Neural crest cell (in vitro differentiated cells): ENCODE results near the gene CFAP100. TPM values are rescaled to one million over a fixed set of nuclear protein-coding genes. Genes with fewer than 3 reads are reported as not detected.

Source experiments
- DNase-seq: peaks from one replicate; pipeline ENCODE4 v3.0.0; 2021; ENCODE audit warnings: low read depth, mixed read lengths, low spot score
- H3K27ac Mint-ChIP-seq: one replicate; pipeline ENCODE4 v1.8.0; 2021; ENCODE audit warnings: mild to moderate bottlenecking, mixed read lengths; ENCODE audit not compliant: unreplicated experiment
- H3K27me3 Mint-ChIP-seq: 2 replicates; pipeline ENCODE4 v1.8.0; 2021; ENCODE audit warnings: low read depth, mild to moderate bottlenecking, mixed read lengths
- H3K36me3 Mint-ChIP-seq: 2 replicates; pipeline ENCODE4 v1.8.0; 2021; ENCODE audit warnings: low read depth, mild to moderate bottlenecking, mixed read lengths
- H3K4me1 Mint-ChIP-seq: 2 replicates; pipeline ENCODE4 v1.8.0; 2021; ENCODE audit warnings: mixed read lengths
- H3K4me3 Mint-ChIP-seq: one replicate; pipeline ENCODE4 v1.8.0; 2021; ENCODE audit warnings: mild to moderate bottlenecking, mixed read lengths
- H3K9me3 Mint-ChIP-seq: 2 replicates; pipeline ENCODE4 v1.8.0; 2021; ENCODE audit warnings: mixed read lengths
- CTCF ChIP-seq: fragments of 200-600 bp; sonication (generic); conservative IDR thresholded peaks from 2 replicates; pipeline ENCODE4 v1.5.0; 2021; ENCODE audit warnings: antibody characterized with exemption, mild to moderate bottlenecking
- total RNA-seq: library from RNA; stranded (reverse); gene quantifications from 2 replicates; pipeline ENCODE4 v1.2.1, GENCODE V29; 2021

Gene CFAP100
- total RNA-seq, 1 donor from 2014 or later = 1.7 TPM

- Mint-ChIP-seq H3K4me3 (no peak overlapping the region), H3K27ac (no peak overlapping the region), H3K36me3 (no peaks in the 10 kb centered on the region), H3K9me3 (no peaks in the 10 kb centered on the region), H3K27me3 (no peaks in the 10 kb centered on the region), H3K4me1 (peaks cover 20% of the 10 kb centered on the region)
- no peak for DNase-seq
- TF ChIP-seq CTCF = no peak
Measured at GRCh38 chr3:126401611-126402160, 7.0 kb downstream of the CFAP100 start.

- Mint-ChIP-seq H3K4me1 (peaks cover 20% of the 10 kb centered on the region), H3K36me3 (no peaks in the 10 kb centered on the region), H3K9me3 (no peaks in the 10 kb centered on the region), H3K27ac (no peak overlapping the region), H3K27me3 (no peaks in the 10 kb centered on the region), H3K4me3 (no peak overlapping the region)
- no peak for TF ChIP-seq CTCF
- DNase-seq = no peak
Measured at GRCh38 chr3:126402178-126402577, 7.5 kb downstream of the CFAP100 start.

GRCh38 chr3:126402666-126403302, 8.1 kb downstream of the CFAP100 start:
- H3K27ac Mint-ChIP-seq = no peak overlapping the region
- no peaks in the 10 kb centered on the region for H3K27me3 Mint-ChIP-seq
- H3K9me3 Mint-ChIP-seq = no peaks in the 10 kb centered on the region
- DNase-seq = no peak
- H3K4me1 Mint-ChIP-seq = peaks cover 20% of the 10 kb centered on the region
- no peaks in the 10 kb centered on the region for H3K36me3 Mint-ChIP-seq
- no peak for TF ChIP-seq CTCF
- H3K4me3 Mint-ChIP-seq = no peak overlapping the region

GRCh38 chr3:126406389-126407296, 11.9 kb downstream of the CFAP100 start:
- H3K27me3 Mint-ChIP-seq = peaks cover under 1% of the 10 kb centered on the region
- H3K4me3 Mint-ChIP-seq = no peak overlapping the region
- H3K4me1 Mint-ChIP-seq = no peaks in the 10 kb centered on the region
- H3K9me3 Mint-ChIP-seq = no peaks in the 10 kb centered on the region
- H3K36me3 Mint-ChIP-seq = no peaks in the 10 kb centered on the region
- TF ChIP-seq CTCF = no peak
- DNase-seq = no peak
- no peak overlapping the region for H3K27ac Mint-ChIP-seq

GRCh38 chr3:126407412-126408044, 12.8 kb downstream of the CFAP100 start:
- no peak for DNase-seq
- Mint-ChIP-seq H3K27me3 (peaks cover 3% of the 10 kb centered on the region), H3K36me3 (no peaks in the 10 kb centered on the region), H3K4me1 (no peaks in the 10 kb centered on the region), H3K9me3 (no peaks in the 10 kb centered on the region), H3K27ac (no peak overlapping the region), H3K4me3 (no peak overlapping the region)
- TF ChIP-seq CTCF = no peak
